ENCODE results near the gene NFIX.
A peak's percentile ranks its signal among the peaks of the same experiment; 100 is the strongest.

The NFIX gene

GRCh38 chr19:13078897-13079541 lies 83.7 kb downstream of the NFIX start:
- DNase-seq, result no peak

GRCh38 chr19:13079542-13079986 lies 84.3 kb downstream of the NFIX start:
- no peak for DNase-seq

GRCh38 chr19:13082192-13083007 lies 87.1 kb downstream of the NFIX start:
- DNase-seq, result no peak

GRCh38 chr19:13083008-13083404 lies 87.7 kb downstream of the NFIX start:
- DNase-seq, result no peak

GRCh38 chr19:13083627-13084026 lies 88.4 kb downstream of the NFIX start:
- DNase-seq, result no peak

GRCh38 chr19:13085666-13086065 lies 90.4 kb downstream of the NFIX start:
- DNase-seq, result no peak

- DNase-seq, result no peak
These were observed 91.1 kb downstream of the NFIX start for GRCh38 chr19:13086341-13086740.

- DNase-seq, result no peak
These were observed 92.0 kb downstream of the NFIX start for GRCh38 chr19:13087295-13087694.

- DNase-seq, result no peak
These were observed 92.7 kb downstream of the NFIX start for GRCh38 chr19:13087795-13088537.

GRCh38 chr19:13089139-13089856 lies 94.0 kb downstream of the NFIX start:
- no peak for DNase-seq

- DNase-seq, result no peak
These were observed 94.7 kb downstream of the NFIX start for GRCh38 chr19:13089857-13090507.

- no peak for DNase-seq
These were observed 95.4 kb downstream of the NFIX start for GRCh38 chr19:13090511-13091231.

- no peak for DNase-seq
These were observed 96.3 kb downstream of the NFIX start for GRCh38 chr19:13091400-13092157.

GRCh38 chr19:13092158-13092543 lies 96.9 kb downstream of the NFIX start:
- DNase-seq, result no peak

GRCh38 chr19:13092606-13093235 lies 97.4 kb downstream of the NFIX start:
- DNase-seq, result no peak

- DNase-seq, result peak; percentile 51
These were observed 98.3 kb downstream of the NFIX start for GRCh38 chr19:13093407-13094105.

GRCh38 chr19:13094106-13094504 lies 98.8 kb downstream of the NFIX start:
- DNase-seq, result no peak

GRCh38 chr19:13094771-13095392 lies 99.6 kb downstream of the NFIX start:
- DNase-seq, result no peak

- DNase-seq, result no peak
These were observed 100.1 kb downstream of the NFIX start for GRCh38 chr19:13095393-13095784.
